HTERT RPE-1 (cell line): ENCODE data around the gene PLSCR3.
"Not testable (repeated sequence)": the region's sequence is repeated elsewhere in the genome, so short reads cannot be mapped to it uniquely, and the experiment has no call there.

Experiments
- in situ Hi-C: fragments of 300-500 bp; cut with MboI; formaldehyde crosslinking; loops from 4 replicates; pipeline ENCODE4 v1.14.3; 2020; ENCODE audit warnings: low sequenced_read_pairs

The PLSCR3 gene

GRCh38 chr17:7382901-7383300 is 11.4 kb downstream of the PLSCR3 start:
- in situ Hi-C loops: no loop called here

GRCh38 chr17:7380855-7381683 is 13.3 kb downstream of the PLSCR3 start, which contains the start of gene TNK1:
Gene TNK1 (plus strand): TSS chr17:7381089. CDS start chr17:7382927, 1,838 bp downstream.
- in situ Hi-C loops: no loop called here

GRCh38 chr17:7380321-7380720 is 14.0 kb downstream of the PLSCR3 start:
- in situ Hi-C loops: no loop called here

- in situ Hi-C loops: no loop called here
These were observed 15.2 kb downstream of the PLSCR3 start for GRCh38 chr17:7379134-7379533.

- in situ Hi-C loops: no loop called here
These were observed 20.0 kb downstream of the PLSCR3 start for GRCh38 chr17:7374353-7374752.

- in situ Hi-C loops: no loop called here
These were observed 23.5 kb downstream of the PLSCR3 start for GRCh38 chr17:7370853-7371252.

GRCh38 chr17:7369825-7370224 is 24.5 kb downstream of the PLSCR3 start:
- in situ Hi-C loops: no loop called here

- in situ Hi-C loops: not testable (repeated sequence)
These were observed 25.7 kb downstream of the PLSCR3 start for GRCh38 chr17:7368599-7368994.

- in situ Hi-C loops: no loop called here
These were observed 26.3 kb downstream of the PLSCR3 start for GRCh38 chr17:7367918-7368598.

GRCh38 chr17:7367083-7367482 is 27.2 kb downstream of the PLSCR3 start:
- in situ Hi-C loops: no loop called here

GRCh38 chr17:7365963-7366362 is 28.4 kb downstream of the PLSCR3 start:
- in situ Hi-C loops: not testable (repeated sequence)

GRCh38 chr17:7363311-7363710 is 31.0 kb downstream of the PLSCR3 start:
- in situ Hi-C loops: no loop called here

- in situ Hi-C loops: no loop called here
These were observed 32.4 kb downstream of the PLSCR3 start for GRCh38 chr17:7361906-7362305.

- in situ Hi-C loops: no loop called here
These were observed 36.9 kb downstream of the PLSCR3 start for GRCh38 chr17:7357381-7357780.

GRCh38 chr17:7356756-7357155 is 37.6 kb downstream of the PLSCR3 start:
- in situ Hi-C loops: no loop called here

GRCh38 chr17:7356072-7356549 is 38.2 kb downstream of the PLSCR3 start:
- in situ Hi-C loops: no loop called here

GRCh38 chr17:7355573-7355972 is 38.8 kb downstream of the PLSCR3 start:
- in situ Hi-C loops: no loop called here

GRCh38 chr17:7355053-7355452 is 39.3 kb downstream of the PLSCR3 start, which contains the start of gene TMEM95:
Gene TMEM95 (plus strand): TSS chr17:7355156. CDS start chr17:7355205, 49 bp downstream.
- in situ Hi-C loops: no loop called here

GRCh38 chr17:7354262-7354843 is 40.0 kb downstream of the PLSCR3 start:
- in situ Hi-C loops: no loop called here

GRCh38 chr17:7352910-7353635 is 41.3 kb downstream of the PLSCR3 start:
- in situ Hi-C loops: no loop called here

- in situ Hi-C loops: no loop called here
These were observed 41.8 kb downstream of the PLSCR3 start for GRCh38 chr17:7352503-7352889.
